SW480 (cell line): ENCODE results near the gene HCN1.

Experiments
- DNase-seq: peaks from one replicate; pipeline ENCODE4 v3.0.0-alpha.2; 2016; ENCODE audit warnings: low spot score

HCN1 gene

DNA sequence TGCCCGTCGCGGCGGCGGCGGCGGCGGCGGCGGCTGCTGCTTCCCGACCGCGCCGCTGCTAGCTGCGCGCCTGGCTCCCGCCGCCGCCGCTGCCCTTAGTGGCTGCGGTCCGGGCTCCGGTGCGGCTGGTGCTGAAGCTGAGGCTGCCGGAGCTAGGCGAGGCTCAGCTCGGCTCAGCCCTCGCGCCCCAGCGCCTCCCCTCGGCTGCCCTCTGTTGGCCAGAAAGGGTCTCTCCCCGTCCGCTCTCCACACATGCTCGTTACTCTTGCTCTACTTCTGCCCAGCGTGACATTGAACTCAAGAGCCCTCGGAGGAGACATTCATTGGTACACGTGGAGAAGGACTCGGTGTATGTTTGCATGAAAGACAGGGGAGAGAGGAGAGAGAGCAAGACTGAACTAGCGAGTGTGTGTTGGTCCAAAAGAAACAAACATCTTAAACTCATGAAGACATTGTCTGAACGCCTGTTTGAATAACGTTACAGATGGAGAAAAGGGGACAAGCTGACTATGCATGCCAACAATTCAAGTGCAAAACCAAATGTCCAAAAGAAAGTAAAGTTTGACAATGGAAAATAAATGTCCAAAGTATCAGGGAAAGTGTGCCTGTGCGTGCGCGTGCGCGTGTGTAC lies at the start of gene HCN1:
Gene HCN1, minus strand, starts transcription at position 175 of the 631 bp plus-strand sequence.
- no peak for DNase-seq

GRCh38 chr5:45741110-45741509 lies 44.9 kb upstream of the HCN1 start:
- no peak for DNase-seq

GRCh38 chr5:45737153-45737552 lies 41.0 kb upstream of the HCN1 start:
- DNase-seq: no peak

DNA sequence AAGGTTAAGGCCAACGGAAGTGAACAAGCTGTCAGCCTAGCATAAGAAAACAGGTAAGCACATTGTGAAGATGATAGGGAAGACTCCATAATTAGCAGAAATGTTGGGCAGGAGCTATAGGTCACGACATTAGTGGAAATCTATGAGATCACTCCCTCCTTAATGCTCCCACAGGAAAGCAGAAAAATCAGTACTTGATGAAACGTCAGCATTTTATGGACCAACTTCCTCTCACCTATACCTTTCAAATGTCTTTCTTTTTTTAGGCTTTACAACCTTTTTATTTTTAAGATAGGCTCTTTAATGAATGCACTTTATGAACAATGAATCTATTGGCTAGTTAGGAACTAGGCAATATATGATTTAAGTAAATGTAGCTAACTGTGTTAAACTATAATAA lies 29.4 kb upstream of the HCN1 start:
- no peak for DNase-seq

GRCh38 chr5:45697201-45697600 lies 1.0 kb upstream of the HCN1 start:
- DNase-seq: no peak

- no peak for DNase-seq
Measured at GRCh38 chr5:45695804-45696156, 400 bp downstream of the HCN1 start.

GRCh38 chr5:45694971-45695803 lies 993 bp downstream of the HCN1 start:
- no peak for DNase-seq

- DNase-seq: no peak
Measured at GRCh38 chr5:45694255-45694814, 1.8 kb downstream of the HCN1 start.

GRCh38 chr5:45692481-45692880 lies 3.7 kb downstream of the HCN1 start:
- no peak for DNase-seq

DNA sequence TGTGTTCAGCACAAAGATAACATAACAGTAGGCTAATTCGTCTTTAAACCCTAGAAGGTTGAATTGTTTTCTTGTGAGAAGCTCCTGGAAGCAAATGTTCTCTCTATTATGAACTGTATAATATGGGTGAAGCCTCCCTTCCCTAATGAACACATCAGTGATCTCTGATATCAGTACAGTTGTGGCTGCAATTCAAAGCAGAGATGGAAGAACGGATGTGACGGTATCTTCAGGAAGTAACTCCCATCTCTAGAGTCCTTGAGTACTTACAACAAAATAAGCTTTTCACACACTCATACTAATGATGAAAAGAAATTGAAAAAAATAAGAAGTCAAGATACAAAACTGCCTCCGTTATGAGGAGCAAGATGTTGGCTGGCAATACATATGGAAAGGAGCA lies 4.5 kb downstream of the HCN1 start:
- DNase-seq: no peak

DNA sequence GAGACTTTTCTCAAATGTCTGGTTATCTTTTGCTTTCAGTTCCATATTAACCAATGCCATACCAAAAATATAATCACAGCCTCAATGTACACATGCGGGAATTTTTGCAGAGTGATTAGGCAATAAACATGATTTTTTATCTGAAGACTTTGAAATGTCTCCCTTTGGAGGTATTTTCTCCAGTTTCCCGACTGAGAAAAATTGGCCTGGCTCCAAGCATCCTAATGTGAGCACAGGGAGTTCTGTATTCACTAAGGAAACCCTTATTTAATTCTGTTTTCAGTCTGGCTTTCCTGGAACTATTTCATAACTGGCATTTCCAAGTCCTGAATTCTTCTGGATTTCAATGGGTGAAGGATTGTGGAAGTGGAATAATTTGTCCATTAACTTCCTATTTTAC lies 8.5 kb downstream of the HCN1 start:
- DNase-seq: no peak

GRCh38 chr5:45686620-45687019 lies 9.6 kb downstream of the HCN1 start:
- DNase-seq: no peak

- no peak for DNase-seq
Measured at GRCh38 chr5:45684118-45684517, 12.1 kb downstream of the HCN1 start.

GRCh38 chr5:45680950-45681349 lies 15.2 kb downstream of the HCN1 start:
- no peak for DNase-seq

- no peak for DNase-seq
Measured at GRCh38 chr5:45677524-45677923, 18.7 kb downstream of the HCN1 start.

DNA sequence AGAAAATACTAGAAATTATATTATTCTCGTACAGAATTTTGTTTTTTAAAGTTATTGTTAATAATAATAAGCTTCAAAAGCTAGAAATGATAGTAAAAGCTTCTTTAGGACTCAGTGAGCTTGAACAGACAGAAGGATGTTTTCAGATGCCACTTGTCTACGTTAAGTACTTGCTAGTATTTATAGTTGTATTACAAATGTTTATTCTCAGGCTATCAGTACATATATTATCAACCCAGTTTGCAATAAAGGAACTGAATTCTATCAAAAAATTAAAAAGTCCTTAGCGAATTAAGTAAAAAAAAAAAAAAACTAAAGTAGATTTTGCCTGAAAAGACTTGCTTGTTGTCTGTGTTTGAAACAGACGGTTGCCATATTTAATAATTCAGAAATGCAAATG lies 23.9 kb downstream of the HCN1 start:
- no peak for DNase-seq

DNA sequence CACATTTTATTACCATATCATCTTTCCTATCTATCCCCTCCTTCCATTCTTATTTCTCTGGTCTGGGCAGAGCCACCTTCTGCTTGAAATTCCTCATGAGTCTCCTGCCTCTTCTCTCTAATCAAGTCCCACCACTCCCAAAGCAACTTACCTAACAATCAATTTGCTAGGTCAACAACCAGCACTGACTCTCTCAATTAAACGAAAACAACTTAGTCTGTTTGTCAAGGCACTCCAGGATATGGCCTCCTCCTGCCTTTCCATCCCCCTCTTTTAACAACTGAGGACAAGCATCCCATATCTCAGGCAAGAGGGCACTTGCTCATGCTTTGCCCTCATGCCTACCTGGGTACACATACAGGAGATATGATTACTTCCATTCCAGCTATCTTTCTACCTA lies 47.4 kb downstream of the HCN1 start:
- no peak for DNase-seq

DNA sequence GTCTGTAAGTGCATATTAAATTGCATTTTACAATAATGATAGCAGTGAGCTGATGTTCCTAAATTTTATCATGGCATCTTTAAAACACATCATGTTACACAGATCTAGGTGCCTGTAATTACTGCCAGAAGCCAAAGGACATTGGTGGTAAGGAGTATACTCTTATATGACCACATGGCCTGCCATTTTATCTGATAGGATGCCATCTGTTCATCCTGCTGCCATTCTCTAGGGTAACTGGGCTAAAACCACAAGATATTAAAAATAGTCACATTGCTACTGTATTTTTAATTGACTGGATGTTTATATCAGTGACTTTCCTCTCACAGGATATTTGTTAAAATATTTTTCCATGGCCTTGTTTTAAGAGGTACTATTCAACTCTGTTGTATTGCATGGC lies 53.1 kb downstream of the HCN1 start:
- no peak for DNase-seq

GRCh38 chr5:45642370-45642769 lies 53.8 kb downstream of the HCN1 start:
- DNase-seq: no peak

DNA sequence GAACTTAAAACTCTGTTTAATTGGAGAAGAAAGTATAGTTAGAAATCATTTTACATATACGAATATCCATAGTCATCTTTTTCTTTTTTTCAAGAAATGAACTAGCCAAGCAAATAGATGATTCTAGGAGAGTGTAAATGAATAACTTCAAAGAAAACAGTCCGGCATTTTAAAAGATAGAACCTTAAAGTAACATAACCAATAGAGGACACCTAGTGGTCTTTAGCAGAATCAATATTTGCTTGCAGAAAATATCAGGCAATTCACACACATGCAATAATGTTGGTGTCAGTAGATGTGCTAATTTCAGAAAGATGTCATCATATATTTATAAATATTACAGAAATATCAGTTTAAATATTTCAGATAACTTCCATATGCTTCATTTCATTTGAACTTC lies 57.1 kb downstream of the HCN1 start:
- DNase-seq: peak; percentile 17

DNA sequence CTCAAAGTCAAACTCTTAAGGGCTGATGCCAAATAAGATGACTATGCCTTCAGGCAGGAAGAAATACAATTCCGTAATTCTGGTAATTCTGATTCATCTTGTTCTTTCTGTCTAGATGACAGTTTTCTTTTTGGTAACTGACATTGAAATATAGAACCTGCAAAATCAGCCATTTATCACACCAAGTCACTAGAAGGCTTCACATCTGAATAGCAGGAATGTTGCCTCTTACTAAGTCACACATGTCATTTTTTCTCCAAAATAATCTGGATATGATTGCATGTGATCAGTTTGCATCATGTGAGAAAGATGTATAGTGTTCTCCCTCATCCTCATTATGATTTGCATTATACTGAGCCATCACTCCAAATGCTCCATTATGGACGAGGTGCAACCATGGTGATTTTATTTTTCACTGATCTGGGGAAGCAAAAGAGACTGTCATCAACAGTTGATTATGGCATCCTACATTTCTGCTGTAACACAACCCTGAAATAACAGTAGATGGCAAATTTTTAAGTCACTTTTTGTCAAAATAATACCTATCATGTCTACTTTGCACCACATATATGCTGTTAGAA lies 69.0 kb downstream of the HCN1 start:
- no peak for DNase-seq

DNA sequence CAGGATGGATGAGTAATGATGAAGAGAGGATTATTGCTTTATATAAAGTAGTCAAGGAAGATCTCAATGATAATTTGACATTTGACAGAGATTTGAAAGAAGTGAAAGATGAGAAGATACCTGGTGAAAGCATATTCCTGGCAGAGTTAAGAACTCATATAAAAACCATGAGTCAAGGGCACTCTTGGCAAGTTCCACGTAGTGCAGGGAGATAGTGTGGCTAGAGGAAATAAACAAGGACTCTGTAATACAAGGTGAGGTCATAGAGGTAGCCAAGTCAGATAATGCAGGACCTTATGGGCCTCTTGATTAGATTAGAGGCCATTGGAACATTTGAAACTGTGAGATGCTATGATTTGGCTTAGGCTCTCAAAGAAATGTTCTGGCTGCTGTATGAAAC lies 72.3 kb downstream of the HCN1 start:
- no peak for DNase-seq

DNA sequence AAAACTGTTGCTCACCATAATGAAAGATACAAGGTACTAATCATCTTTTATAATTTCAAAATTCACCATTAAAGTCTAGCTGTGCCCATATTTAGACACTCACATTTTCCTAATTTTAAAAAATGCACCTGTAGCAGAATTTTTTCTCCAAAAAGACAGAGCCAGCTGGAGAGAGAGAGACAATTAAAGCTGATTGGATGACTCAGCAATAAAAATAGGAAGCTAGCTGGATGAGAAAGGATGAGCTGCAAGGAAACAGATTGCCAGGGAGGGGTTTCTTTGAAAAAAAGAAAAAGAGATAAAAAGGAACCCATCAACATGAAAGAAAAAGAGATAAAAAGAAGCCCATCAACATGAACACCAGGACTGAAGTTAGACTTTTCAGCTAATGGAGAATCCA lies 73.8 kb downstream of the HCN1 start:
- DNase-seq: no peak
